Smooth muscle cell (in vitro differentiated cells): ENCODE measurements around the gene MLXIP. TPM values are rescaled to one million over a fixed set of nuclear protein-coding genes. Genes with fewer than 3 reads are reported as not detected.

Experiments
- DNase-seq: peaks from one replicate; lab custom pipeline; 2025; ENCODE audit not compliant: unreplicated experiment; lab: John Stamatoyannopoulos, UW
- H2AFZ ChIP-seq: fragments of 200-600 bp; sonication (generic); 2 replicates; pipeline ENCODE4 v1.6.0; 2016; ENCODE audit warnings: antibody characterized with exemption, low read depth, mild to moderate bottlenecking
- H3F3A ChIP-seq: fragments of 200-600 bp; sonication (generic); 2 replicates; pipeline ENCODE4 v1.6.0; 2017; ENCODE audit warnings: antibody characterized with exemption, low read depth
- H3K27ac ChIP-seq: fragments of 200-600 bp; sonication (generic); 2 replicates; pipeline ENCODE4 v1.5.1; 2016; ENCODE audit warnings: low read depth, mild to moderate bottlenecking
- H3K27me3 ChIP-seq: fragments of 200-600 bp; sonication (generic); 2 replicates; pipeline ENCODE4 v1.6.1; 2016; ENCODE audit warnings: low read depth, mild to moderate bottlenecking
- H3K36me3 ChIP-seq: fragments of 200-600 bp; sonication (generic); 2 replicates; pipeline ENCODE4 v1.5.1; 2016; ENCODE audit warnings: low read depth
- H3K4me1 ChIP-seq: fragments of 200-600 bp; sonication (generic); 2 replicates; pipeline ENCODE4 v1.5.1; 2016; ENCODE audit warnings: low read depth
- H3K4me2 ChIP-seq: fragments of 200-600 bp; sonication (generic); 2 replicates; pipeline ENCODE4 v1.6.0; 2016; ENCODE audit warnings: mild to moderate bottlenecking
- H3K4me3 ChIP-seq: fragments of 200-600 bp; sonication (generic); 2 replicates; pipeline ENCODE4 v1.5.1; 2016; ENCODE audit warnings: mild to moderate bottlenecking
- H3K79me2 ChIP-seq: fragments of 200-600 bp; sonication (generic); 2 replicates; pipeline ENCODE4 v1.6.0; 2016; ENCODE audit warnings: low read depth, mild to moderate bottlenecking
- H3K9ac ChIP-seq: fragments of 200-600 bp; sonication (generic); 2 replicates; pipeline ENCODE4 v1.6.0; 2016; ENCODE audit warnings: low read depth
- H3K9me3 ChIP-seq: fragments of 200-600 bp; sonication (generic); replicated peaks from 2 replicates; pipeline ENCODE4 v1.5.1; 2016; ENCODE audit warnings: low read depth
- H4K20me1 ChIP-seq: fragments of 200-600 bp; sonication (generic); 2 replicates; pipeline ENCODE4 v1.6.0; 2016; ENCODE audit warnings: low read depth
- CTCF ChIP-seq: fragments of 200-600 bp; sonication (generic); IDR thresholded peaks from 2 replicates; pipeline ENCODE4 v1.5.1; 2017; ENCODE audit warnings: borderline replicate concordance, mild to moderate bottlenecking, antibody characterized with exemption; ENCODE audit not compliant: insufficient read depth, poor library complexity, severe bottlenecking
- WGBS: methylation state at CpG from one replicate; pipeline ENCODE4 v1.1.7; 2016; ENCODE audit warnings: low lambda C conversion rate; 5-methylcytosine and 5-hydroxymethylcytosine counted together
- polyA plus RNA-seq: library from polyadenylated mRNA; unstranded; fragments of >200 nt; fragmentation: Nextera tagmentation; extraction: Ambion mirVana; gene quantifications from 2 replicates; pipeline ENCODE4 v1.2.1, GENCODE V29; 2016
- total RNA-seq: library from RNA; depleted of rRNA; stranded (reverse); fragments of >200 nt; gene quantifications from 2 replicates; pipeline ENCODE4 v1.2.3, GENCODE V29; 2014

The MLXIP gene
- total and polyA plus RNA-seq, 2 experiments from 2014 or later = 11.8 to 15.3 TPM

- H4K20me1 ChIP-seq = no peaks in the 10 kb centered on the region
- H3F3A ChIP-seq = no peaks in the 10 kb centered on the region
- H3K79me2 ChIP-seq = no peaks in the 10 kb centered on the region
- TF ChIP-seq CTCF = no peak
- no peak overlapping the region for H3K27ac ChIP-seq
- H3K4me2 ChIP-seq = no peak overlapping the region
- H3K4me3 ChIP-seq = no peak overlapping the region
- WGBS = 93% methylated on average over 20 of the region's 28 CpGs
- DNase-seq = no peak
- no peaks in the 10 kb centered on the region for H3K27me3 ChIP-seq
- no peak overlapping the region for H3K9ac ChIP-seq
- no peaks in the 10 kb centered on the region for H3K4me1 ChIP-seq
- H3K9me3 ChIP-seq = no peaks in the 10 kb centered on the region
- no peak overlapping the region for H2AFZ ChIP-seq
- no peaks in the 10 kb centered on the region for H3K36me3 ChIP-seq
These were observed 54.8 kb downstream of the MLXIP start for GRCh38 chr12:122133192-122133950.

- no peaks in the 10 kb centered on the region for H3K79me2 ChIP-seq
- no peak for TF ChIP-seq CTCF
- no peaks in the 10 kb centered on the region for H3K36me3 ChIP-seq
- DNase-seq = no peak
- H3K27ac ChIP-seq = no peak overlapping the region
- H4K20me1 ChIP-seq = no peaks in the 10 kb centered on the region
- no peaks in the 10 kb centered on the region for H3K9me3 ChIP-seq
- H3K4me3 ChIP-seq = no peak overlapping the region
- H3K4me2 ChIP-seq = no peak overlapping the region
- no peaks in the 10 kb centered on the region for H3K27me3 ChIP-seq
- no peaks in the 10 kb centered on the region for H3K4me1 ChIP-seq
- 98% methylated on average over 18 of the region's 18 CpGs for WGBS
- H3K9ac ChIP-seq = no peak overlapping the region
- H2AFZ ChIP-seq = no peak overlapping the region
- H3F3A ChIP-seq = no peaks in the 10 kb centered on the region
These were observed 57.0 kb downstream of the MLXIP start for GRCh38 chr12:122135437-122136031.

- Histone ChIP-seq H3K79me2 (no peaks in the 10 kb centered on the region), H3K27ac (no peak overlapping the region), H3K9ac (no peak overlapping the region), H3K4me3 (no peak overlapping the region), H3K36me3 (no peaks in the 10 kb centered on the region), H3K9me3 (no peaks in the 10 kb centered on the region), H2AFZ (no peak overlapping the region), H3F3A (no peaks in the 10 kb centered on the region), H4K20me1 (no peaks in the 10 kb centered on the region), H3K4me1 (no peaks in the 10 kb centered on the region), H3K27me3 (no peaks in the 10 kb centered on the region), H3K4me2 (no peak overlapping the region)
- WGBS = 81% methylated on average over 10 of the region's 10 CpGs
- no peak for DNase-seq
- no peak for TF ChIP-seq CTCF
These were observed 58.7 kb downstream of the MLXIP start for GRCh38 chr12:122137229-122137628.

GRCh38 chr12:122137681-122138080 is 59.1 kb downstream of the MLXIP start:
- TF ChIP-seq CTCF = no peak
- DNase-seq = no peak
- H3K79me2 ChIP-seq = no peaks in the 10 kb centered on the region
- no peak overlapping the region for H3K9ac ChIP-seq
- no peaks in the 10 kb centered on the region for H3K27me3 ChIP-seq
- H3K36me3 ChIP-seq = no peaks in the 10 kb centered on the region
- no peaks in the 10 kb centered on the region for H3F3A ChIP-seq
- no peaks in the 10 kb centered on the region for H3K9me3 ChIP-seq
- no peaks in the 10 kb centered on the region for H4K20me1 ChIP-seq
- no peak overlapping the region for H3K4me3 ChIP-seq
- WGBS = 84% methylated on average over 11 of the region's 11 CpGs
- H2AFZ ChIP-seq = no peak overlapping the region
- no peak overlapping the region for H3K4me2 ChIP-seq
- no peak overlapping the region for H3K27ac ChIP-seq
- H3K4me1 ChIP-seq = no peaks in the 10 kb centered on the region
